Stimulated activated naive CD4-positive, alpha-beta T cell (primary cell): Measurements from ENCODE around the gene CDC27.
"Not testable (repeated sequence)": the region's sequence is repeated elsewhere in the genome, so short reads cannot be mapped to it uniquely, and the experiment has no call there.

Source experiments
- DNase-seq, 6 experiments: peaks; one replicate each; lab custom pipeline; 2025; lab: John Stamatoyannopoulos, UW

Gene CDC27

DNA sequence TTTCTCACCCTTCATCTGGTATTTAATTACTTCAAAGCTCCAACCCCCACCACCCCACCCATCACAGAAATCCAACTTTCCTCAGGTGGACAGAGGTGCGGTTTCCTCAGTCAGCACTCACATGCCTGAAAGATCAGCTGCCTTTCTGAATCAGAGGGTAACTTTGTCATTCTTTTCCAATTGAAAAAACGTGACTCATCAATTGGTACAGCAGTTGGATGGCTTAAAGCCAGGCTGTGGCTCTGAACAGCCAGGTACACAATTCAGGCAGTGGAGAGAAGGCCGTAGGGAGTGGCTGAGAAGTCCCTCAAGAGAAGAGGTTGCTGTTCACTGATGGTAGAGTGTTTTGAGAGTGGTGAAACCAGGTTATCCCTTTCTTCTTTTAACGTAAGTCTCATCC is 118.8 kb downstream of the CDC27 start:
- DNase-seq = not testable (repeated sequence)
